Thyroid gland (tissue), 4 donors: ENCODE results near the gene MICU2.

Experiments
- CTCF ChIP-seq, 6 experiments: fragments of 200-600 bp in 3 of 6; fragments of 450-650 bp in 3 of 6; sonication (generic) in 3 of 6; IDR thresholded peaks; one replicate each; pipeline ENCODE4 v1.5.1; 2016 to 2019; ENCODE audit warnings: antibody characterized with exemption in 6 of 6, mild to moderate bottlenecking in 2 of 6, inconsistent platforms in 1 of 6, moderate library complexity in 1 of 6
- POLR2A ChIP-seq, 2 donors: fragments of 450-650 bp; IDR thresholded peaks; one replicate each; pipeline ENCODE4 v1.6.1; 2017; ENCODE audit warnings: antibody characterized with exemption in 2 of 2, mild to moderate bottlenecking in 2 of 2, moderate library complexity in 1 of 2

- TF ChIP-seq CTCF (IDR thresholded peaks at IDR 0.05) (no peak), POLR2A (IDR thresholded peaks at IDR 0.05) (no peak)
These were observed 47.9 kb downstream of the MICU2 start for GRCh38 chr13:21556051-21556450.
